ENCODE results near the gene CEMIP.
"Not testable (repeated sequence)": the region's sequence is repeated elsewhere in the genome, so short reads cannot be mapped to it uniquely, and the experiment has no call there.

CEMIP gene

GRCh38 chr15:80955571-80956452, 176.6 kb downstream of the CEMIP start:
- peak; percentile 70 to 89 (median 78) for DNase-seq

GRCh38 chr15:80957556-80957955, 178.4 kb downstream of the CEMIP start:
- peak in 3 of 4 experiments; percentile 20 to 33 (median 32) for DNase-seq

- no peak for DNase-seq
Observed at GRCh38 chr15:80957976-80958375, 178.8 kb downstream of the CEMIP start.

GRCh38 chr15:80958818-80959495, 179.8 kb downstream of the CEMIP start:
- no peak for DNase-seq

- DNase-seq, result not testable (repeated sequence)
Observed at GRCh38 chr15:80965454-80965853, 186.3 kb downstream of the CEMIP start.

- DNase-seq, result no peak
Observed at GRCh38 chr15:80966431-80967197, 187.4 kb downstream of the CEMIP start.

- DNase-seq, result no peak
Observed at GRCh38 chr15:80967451-80967850, 188.3 kb downstream of the CEMIP start.

GRCh38 chr15:80967991-80968510, 188.9 kb downstream of the CEMIP start:
- DNase-seq, result no peak

GRCh38 chr15:80969316-80969715, 190.1 kb downstream of the CEMIP start:
- DNase-seq, result no peak

- peak; percentile 74 to 89 (median 84) for DNase-seq
Observed at GRCh38 chr15:80970018-80970657, 191.0 kb downstream of the CEMIP start.

GRCh38 chr15:80970658-80971057, 191.5 kb downstream of the CEMIP start:
- no peak for DNase-seq

GRCh38 chr15:80971143-80971542, 192.0 kb downstream of the CEMIP start:
- no peak for DNase-seq

GRCh38 chr15:80972276-80972675, 193.1 kb downstream of the CEMIP start:
- no peak for DNase-seq

- no peak for DNase-seq
Observed at GRCh38 chr15:80974914-80975313, 195.7 kb downstream of the CEMIP start.

- no peak for DNase-seq
Observed at GRCh38 chr15:80976851-80977250, 197.7 kb downstream of the CEMIP start.

- DNase-seq, result peak; percentile 62 to 83 (median 74)
Observed at GRCh38 chr15:80977627-80978036, 198.5 kb downstream of the CEMIP start.

- no peak for DNase-seq
Observed at GRCh38 chr15:80978685-80979329, 199.6 kb downstream of the CEMIP start.

GRCh38 chr15:80979538-80980200, 200.5 kb downstream of the CEMIP start:
- no peak for DNase-seq

- DNase-seq, result peak in 3 of 4 experiments; percentile 25 to 33 (median 27)
Observed at GRCh38 chr15:80982205-80982604, 203.0 kb downstream of the CEMIP start.

- DNase-seq, result no peak
Observed at GRCh38 chr15:80982839-80983238, 203.7 kb downstream of the CEMIP start.

- DNase-seq, result peak; percentile 85 to 95 (median 89)
Observed at GRCh38 chr15:80984856-80985255, 205.7 kb downstream of the CEMIP start.
